Prostate gland (tissue), 2 donors: Measurements from ENCODE around the gene TLCD5.

Experiments used
- CTCF ChIP-seq, 4 experiments: fragments of 200-600 bp in 2 of 4; fragments of 450-650 bp in 2 of 4; sonication (generic) in 2 of 4; IDR thresholded peaks; 1 replicate in 3 of 4; 2 replicates in 1 of 4; pipeline ENCODE4 v1.5.1; 2016 to 2019; ENCODE audit warnings: antibody characterized with exemption in 4 of 4, mild to moderate bottlenecking in 2 of 4, moderate library complexity in 2 of 4
- POLR2A ChIP-seq: fragments of 450-650 bp; IDR thresholded peaks from one replicate; pipeline ENCODE4 v1.6.1; 2016; ENCODE audit warnings: antibody characterized with exemption, mild to moderate bottlenecking

- TF ChIP-seq CTCF (IDR thresholded peaks at IDR 0.05), result no peak
- TF ChIP-seq POLR2A, result no peak
Observed at GRCh38 chr11:120318906-120319305, 6.2 kb upstream of the TLCD5 start.
